WI38 (cell line): ENCODE measurements around the gene DNAI7.

Experiments used
- H3K4me3 ChIP-seq: 2 replicates; pipeline ENCODE4 v1.5.1; 2011; ENCODE audit warnings: low read depth, mild to moderate bottlenecking, control low read depth, low read length
- TF ChIP-seq, protein P1 (sequence below): IDR thresholded peaks from 2 replicates; pipeline ENCODE4 v1.5.1; 2012; ENCODE audit warnings: low read depth, mild to moderate bottlenecking, control low read depth, low read length

The DNAI7 gene

DNA sequence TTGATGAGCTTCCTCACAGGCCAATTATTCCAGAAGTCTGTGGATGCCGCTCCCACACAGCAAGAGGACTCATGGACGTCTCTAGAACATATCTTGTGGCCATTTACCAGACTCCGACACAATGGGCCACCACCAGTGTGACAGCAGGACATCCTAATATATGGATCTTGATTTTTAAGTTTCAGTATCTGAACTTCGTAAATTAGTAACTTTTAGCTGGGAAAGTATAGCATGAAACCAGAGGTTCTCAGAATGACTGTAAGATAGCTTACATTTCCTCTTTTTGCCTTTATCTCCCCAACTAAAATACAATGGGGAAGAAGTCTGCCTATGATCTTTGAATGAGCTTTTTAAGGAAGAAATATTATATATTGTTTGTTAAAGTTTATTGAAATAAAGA, 87.0 kb downstream of the DNAI7 start:
- TF ChIP-seq, protein P1, sequence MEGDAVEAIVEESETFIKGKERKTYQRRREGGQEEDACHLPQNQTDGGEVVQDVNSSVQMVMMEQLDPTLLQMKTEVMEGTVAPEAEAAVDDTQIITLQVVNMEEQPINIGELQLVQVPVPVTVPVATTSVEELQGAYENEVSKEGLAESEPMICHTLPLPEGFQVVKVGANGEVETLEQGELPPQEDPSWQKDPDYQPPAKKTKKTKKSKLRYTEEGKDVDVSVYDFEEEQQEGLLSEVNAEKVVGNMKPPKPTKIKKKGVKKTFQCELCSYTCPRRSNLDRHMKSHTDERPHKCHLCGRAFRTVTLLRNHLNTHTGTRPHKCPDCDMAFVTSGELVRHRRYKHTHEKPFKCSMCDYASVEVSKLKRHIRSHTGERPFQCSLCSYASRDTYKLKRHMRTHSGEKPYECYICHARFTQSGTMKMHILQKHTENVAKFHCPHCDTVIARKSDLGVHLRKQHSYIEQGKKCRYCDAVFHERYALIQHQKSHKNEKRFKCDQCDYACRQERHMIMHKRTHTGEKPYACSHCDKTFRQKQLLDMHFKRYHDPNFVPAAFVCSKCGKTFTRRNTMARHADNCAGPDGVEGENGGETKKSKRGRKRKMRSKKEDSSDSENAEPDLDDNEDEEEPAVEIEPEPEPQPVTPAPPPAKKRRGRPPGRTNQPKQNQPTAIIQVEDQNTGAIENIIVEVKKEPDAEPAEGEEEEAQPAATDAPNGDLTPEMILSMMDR: no peak
- H3K4me3 ChIP-seq: no peak overlapping the region

DNA sequence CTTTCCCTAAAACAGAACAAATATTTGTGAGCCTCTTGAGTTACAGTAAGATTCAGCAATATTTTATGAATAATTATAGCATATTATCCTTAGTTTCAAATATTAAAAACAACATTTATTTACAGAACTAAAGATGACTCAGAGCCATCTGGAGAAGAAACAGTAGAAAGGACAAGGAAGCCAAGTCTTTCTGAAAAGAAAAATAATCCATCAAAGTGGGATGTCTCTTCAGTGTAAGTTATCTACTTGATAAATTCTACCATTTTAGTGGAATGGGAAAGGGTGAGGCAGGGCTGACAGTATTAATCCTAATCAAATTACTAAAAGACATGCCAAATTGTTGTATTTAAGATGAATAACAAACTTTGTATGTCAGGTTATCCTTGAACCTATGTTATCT, 88.1 kb downstream of the DNAI7 start:
- H3K4me3 ChIP-seq: no peak overlapping the region
- TF ChIP-seq, protein P1: no peak

DNA sequence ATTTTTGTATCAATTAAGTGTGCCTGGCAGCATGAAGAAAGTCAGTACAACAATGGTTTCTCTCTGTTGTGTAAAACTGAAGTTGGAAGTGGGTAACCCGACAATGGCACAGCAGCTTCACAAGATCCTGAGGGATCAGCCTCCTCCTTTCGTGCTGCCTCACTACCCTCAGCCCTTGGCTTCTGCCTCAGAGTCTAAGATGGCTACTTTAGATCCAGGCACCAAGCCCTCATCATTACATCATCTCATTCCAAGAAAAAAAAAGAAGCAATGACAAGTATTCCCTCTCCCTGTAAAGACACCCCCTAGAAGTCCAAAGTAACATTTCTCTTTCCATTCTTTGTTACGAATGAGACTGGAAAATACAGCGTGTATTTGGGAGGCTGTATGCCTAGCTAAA, 92.6 kb downstream of the DNAI7 start:
- TF ChIP-seq, protein P1: no peak
- no peak overlapping the region for H3K4me3 ChIP-seq

DNA sequence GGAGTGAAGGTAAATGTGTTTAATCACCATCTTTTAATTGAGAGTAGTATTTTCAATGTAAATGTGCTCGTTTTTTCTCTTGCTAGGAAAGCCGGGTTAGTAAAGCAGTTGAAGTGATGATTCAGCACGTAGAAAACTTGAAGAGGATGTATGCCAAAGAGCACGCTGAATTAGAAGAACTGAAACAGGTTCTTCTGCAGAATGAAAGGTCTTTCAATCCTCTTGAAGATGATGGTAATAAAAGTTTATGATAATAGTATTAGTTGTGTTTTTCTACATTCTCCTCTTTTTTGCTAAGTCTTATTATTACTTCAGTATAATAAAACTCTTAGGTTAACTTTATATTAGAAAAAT, 93.9 kb downstream of the DNAI7 start:
- TF ChIP-seq, protein P1: no peak
- H3K4me3 ChIP-seq: no peak overlapping the region

DNA sequence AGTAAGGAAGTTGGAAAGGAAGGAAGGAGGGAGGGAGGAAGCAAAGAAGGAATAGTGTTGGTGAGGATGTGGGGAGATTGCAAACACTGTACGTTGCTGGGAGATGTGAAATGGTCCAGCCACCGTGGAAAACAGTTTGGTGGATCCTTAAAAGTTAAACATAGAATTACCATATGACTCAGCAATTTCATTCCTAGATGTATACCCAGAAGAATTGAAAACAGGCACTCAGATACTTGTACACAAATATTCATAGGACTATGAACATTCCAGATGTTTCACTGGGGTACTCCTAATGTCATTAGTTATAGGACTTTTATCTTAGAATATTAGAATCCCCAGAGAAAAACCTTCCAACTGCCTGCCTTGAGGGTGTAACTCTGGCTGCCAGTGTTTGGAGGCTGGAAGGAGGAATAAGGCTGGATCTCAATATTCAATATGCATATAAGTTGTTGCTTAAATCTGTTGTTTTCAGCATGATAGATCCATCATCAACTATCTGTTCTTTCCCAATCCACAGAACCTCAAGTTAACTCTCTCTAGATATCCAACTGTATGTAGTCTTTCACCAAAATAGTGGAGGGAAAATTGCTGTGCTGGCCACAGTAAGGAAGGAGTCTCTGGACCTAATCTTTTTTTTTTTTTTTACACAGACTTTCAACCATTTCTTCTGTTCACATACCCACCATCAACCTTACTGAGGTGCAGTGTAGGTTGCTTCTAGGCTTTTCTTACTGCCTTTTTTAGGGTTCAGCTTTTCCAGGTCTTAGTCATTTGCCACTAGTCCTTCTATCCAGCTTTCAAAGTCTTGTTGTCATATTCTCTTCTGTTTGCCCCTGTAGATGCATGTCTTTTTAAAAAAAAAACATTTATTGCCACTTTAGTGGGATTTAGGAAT, 94.5 kb downstream of the DNAI7 start:
- TF ChIP-seq, protein P1: no peak
- no peak overlapping the region for H3K4me3 ChIP-seq

DNA sequence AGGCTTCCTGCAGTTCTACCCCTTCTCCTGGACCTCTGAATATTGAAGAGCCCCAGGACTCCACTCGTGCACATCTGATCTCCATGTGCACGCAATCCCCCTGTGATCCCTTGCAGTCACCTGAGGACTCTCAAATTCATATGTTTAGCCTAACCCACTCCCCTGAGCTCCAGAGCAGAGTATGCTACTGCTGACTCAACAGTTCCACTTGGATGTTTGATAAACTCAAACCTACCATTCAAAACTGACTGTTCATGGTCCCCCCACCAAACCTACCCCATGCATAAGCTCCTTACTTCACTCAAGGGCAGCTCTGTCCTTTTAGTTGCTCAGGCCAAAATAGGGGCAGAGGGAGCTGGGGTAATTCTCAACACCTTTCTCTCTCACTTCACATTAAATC, 96.0 kb downstream of the DNAI7 start:
- TF ChIP-seq, protein P1: no peak
- no peak overlapping the region for H3K4me3 ChIP-seq

DNA sequence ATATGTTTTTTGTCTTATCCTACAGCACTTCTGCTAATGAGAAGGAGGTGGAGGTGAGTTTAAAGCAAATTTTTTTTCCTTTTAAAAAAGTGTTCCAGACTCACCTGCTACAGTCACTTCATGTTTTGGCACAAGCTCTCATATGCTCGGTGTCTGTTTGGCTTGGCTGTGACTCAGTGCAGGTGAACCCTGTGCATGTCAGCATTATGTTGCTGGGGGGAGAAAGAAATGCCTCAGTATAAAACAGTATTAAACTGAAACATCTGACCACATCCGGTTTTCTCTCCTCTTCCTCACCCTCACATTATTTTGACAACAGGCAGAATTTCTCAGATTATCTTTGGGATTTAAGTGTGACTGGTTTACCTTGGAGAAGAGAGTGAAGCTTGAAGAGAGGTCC, 105.2 kb downstream of the DNAI7 start:
- no peak overlapping the region for H3K4me3 ChIP-seq
- TF ChIP-seq, protein P1: no peak
